Measurements from ENCODE around the gene ZNF497. TPM values are rescaled to one million over a fixed set of nuclear protein-coding genes. Genes with fewer than 3 reads are reported as not detected.

ZNF497 gene
- total and polyA plus RNA-seq, 10 of the 15 experiments (the other 5 are each of a cell fraction or from before 2014, with no cell fraction given), result 0.09 to 0.82 (median 0.28) TPM

DNA sequence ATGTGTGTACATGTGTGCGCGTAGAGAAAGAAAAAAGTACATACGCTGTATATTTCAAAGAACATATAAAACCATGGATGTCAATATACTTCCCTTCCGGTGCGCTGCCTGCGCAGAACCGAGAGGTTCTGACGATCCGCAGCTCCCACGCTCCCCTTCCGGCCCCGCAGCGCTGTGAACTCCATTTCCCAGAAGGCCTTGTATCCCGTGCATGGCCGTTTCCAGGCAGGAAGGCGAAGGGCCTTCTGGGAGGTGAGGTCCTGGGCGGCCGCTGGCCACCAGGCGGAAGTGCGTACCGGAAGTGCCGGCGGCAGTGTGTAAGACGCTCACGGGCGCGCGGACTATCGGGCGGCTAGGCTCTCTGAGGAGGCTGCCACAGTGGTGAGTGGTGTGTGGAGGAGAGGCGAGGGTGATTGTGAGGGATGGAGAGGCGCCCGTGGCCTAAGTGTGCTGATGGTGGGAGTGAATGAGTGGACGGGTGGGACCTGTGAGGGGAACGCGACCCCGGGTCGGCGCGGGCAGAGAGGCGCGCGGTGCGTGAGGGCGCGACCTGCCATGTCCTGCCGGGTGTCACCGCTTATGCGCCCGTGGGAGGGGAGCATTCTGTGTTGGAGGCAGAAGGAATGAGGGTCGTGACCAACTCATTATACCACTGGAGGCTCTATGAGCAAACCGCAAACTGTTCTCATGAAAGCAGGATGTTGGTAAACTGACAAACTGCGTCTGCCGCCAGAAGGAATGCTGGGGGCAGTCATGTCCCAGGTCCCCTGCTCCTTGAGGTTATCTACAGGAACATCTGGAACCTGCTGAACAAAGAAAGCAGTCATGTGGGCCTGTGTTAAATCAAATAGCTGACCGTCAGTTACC lies 57.3 kb downstream of the ZNF497 start, which contains the start of gene ERVK3-1 (continued):
- TF ChIP-seq, protein P1, sequence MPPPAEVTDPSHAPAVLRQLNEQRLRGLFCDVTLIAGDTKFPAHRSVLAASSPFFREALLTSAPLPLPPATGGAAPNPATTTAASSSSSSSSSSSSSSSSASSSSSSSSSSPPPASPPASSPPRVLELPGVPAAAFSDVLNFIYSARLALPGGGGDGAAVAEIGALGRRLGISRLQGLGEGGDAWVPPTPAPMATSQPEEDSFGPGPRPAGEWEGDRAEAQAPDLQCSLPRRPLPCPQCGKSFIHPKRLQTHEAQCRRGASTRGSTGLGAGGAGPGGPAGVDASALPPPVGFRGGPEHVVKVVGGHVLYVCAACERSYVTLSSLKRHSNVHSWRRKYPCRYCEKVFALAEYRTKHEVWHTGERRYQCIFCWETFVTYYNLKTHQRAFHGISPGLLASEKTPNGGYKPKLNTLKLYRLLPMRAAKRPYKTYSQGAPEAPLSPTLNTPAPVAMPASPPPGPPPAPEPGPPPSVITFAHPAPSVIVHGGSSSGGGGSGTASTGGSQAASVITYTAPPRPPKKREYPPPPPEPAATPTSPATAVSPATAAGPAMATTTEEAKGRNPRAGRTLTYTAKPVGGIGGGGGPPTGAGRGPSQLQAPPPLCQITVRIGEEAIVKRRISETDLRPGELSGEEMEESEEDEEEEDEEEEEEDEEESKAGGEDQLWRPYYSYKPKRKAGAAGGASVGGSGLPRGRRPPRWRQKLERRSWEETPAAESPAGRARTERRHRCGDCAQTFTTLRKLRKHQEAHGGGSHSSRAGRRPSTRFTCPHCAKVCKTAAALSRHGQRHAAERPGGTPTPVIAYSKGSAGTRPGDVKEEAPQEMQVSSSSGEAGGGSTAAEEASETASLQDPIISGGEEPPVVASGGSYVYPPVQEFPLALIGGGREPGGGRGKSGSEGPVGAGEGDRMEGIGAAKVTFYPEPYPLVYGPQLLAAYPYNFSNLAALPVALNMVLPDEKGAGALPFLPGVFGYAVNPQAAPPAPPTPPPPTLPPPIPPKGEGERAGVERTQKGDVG (CRISPR knock-in tag; IDR thresholded peaks at IDR 0.05), result no peak
- TF ChIP-seq MYB (IDR thresholded peaks at IDR 0.05; ENCODE audit: borderline replicate concordance, low read depth, low read length) (no peak), IRF4 (IDR thresholded peaks at IDR 0.05; ENCODE audit: low read depth, low read length) (0 out of 2 replicates have a peak, but pooled peaks have one; percentile 37), POLR2A (IDR thresholded peaks at IDR 0.05; ENCODE audit: low read depth, low read length) (peak; percentile 100), IKZF1 (conservative IDR thresholded peaks at IDR 0.05) (peak; percentile 98), POLR2AphosphoS2 (IDR thresholded peaks at IDR 0.05; ENCODE audit: low read depth, low read length) (peak; percentile 96), DPF2 (IDR thresholded peaks at IDR 0.05) (0 out of 2 replicates have a peak, but pooled peaks have one; percentile 39), NR2F1 (conservative IDR thresholded peaks at IDR 0.05) (peak; percentile 87), LARP7 (IDR thresholded peaks at IDR 0.05) (peak; percentile 75; the same call in 1 of the 2 replicates), WRNIP1 (IDR thresholded peaks at IDR 0.05; ENCODE audit: borderline replicate concordance, low read depth, low read length) (no peak), MTA3 (IDR thresholded peaks at IDR 0.05; ENCODE audit: borderline replicate concordance, low read length) (no peak), GATAD2B (conservative IDR thresholded peaks at IDR 0.05; ENCODE audit: low read depth) (peak; percentile 63; the same call in 1 of the 2 replicates), ATF7 (IDR thresholded peaks at IDR 0.05; ENCODE audit: low read depth) (peak; percentile 52; the same call in 1 of the 2 replicates), FOXM1 (IDR thresholded peaks at IDR 0.05; ENCODE audit: low read depth, low read length) (no peak), NFIC (IDR thresholded peaks at IDR 0.05; ENCODE audit: low read depth, low read length) (no peak; the same call in 1 of the 2 replicates), MEF2B (IDR thresholded peaks at IDR 0.05; ENCODE audit: partially characterized antibody, poor library complexity, severe bottlenecking) (no peak), SRF (IDR thresholded peaks at IDR 0.05; ENCODE audit: low read depth in 2 of 2, low read length in 2 of 2) (0 out of 4 replicates have a peak, but pooled peaks of 1 of the 2 experiments have one; percentile 58), CREM (IDR thresholded peaks at IDR 0.05; ENCODE audit: low read depth) (peak; percentile 95), CHD2 (IDR thresholded peaks at IDR 0.05; ENCODE audit: borderline replicate concordance, low read depth, low read length) (peak; percentile 76), TCF3 (IDR thresholded peaks at IDR 0.05; ENCODE audit: borderline replicate concordance, insufficient read depth, low read depth, low read length) (peak; percentile 44; the same call in 1 of the 2 replicates), BMI1 (IDR thresholded peaks at IDR 0.05; ENCODE audit: borderline replicate concordance) (no peak), BRCA1 (IDR thresholded peaks at IDR 0.05; ENCODE audit: low read depth, low read length) (no peak), PAX5 (IDR thresholded peaks at IDR 0.05; ENCODE audit: borderline replicate concordance, low read depth, low read length) (no peak), EZH2 (IDR thresholded peaks at IDR 0.05; ENCODE audit: borderline replicate concordance, control insufficient read depth, low read depth, low read length) (no peak)
- TF ChIP-seq, protein P2, sequence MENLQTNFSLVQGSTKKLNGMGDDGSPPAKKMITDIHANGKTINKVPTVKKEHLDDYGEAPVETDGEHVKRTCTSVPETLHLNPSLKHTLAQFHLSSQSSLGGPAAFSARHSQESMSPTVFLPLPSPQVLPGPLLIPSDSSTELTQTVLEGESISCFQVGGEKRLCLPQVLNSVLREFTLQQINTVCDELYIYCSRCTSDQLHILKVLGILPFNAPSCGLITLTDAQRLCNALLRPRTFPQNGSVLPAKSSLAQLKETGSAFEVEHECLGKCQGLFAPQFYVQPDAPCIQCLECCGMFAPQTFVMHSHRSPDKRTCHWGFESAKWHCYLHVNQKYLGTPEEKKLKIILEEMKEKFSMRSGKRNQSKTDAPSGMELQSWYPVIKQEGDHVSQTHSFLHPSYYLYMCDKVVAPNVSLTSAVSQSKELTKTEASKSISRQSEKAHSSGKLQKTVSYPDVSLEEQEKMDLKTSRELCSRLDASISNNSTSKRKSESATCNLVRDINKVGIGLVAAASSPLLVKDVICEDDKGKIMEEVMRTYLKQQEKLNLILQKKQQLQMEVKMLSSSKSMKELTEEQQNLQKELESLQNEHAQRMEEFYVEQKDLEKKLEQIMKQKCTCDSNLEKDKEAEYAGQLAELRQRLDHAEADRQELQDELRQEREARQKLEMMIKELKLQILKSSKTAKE (IDR thresholded peaks at IDR 0.05; ENCODE audit: low read depth, poor library complexity, severe bottlenecking), result no peak
- TF ChIP-seq, protein P3, sequence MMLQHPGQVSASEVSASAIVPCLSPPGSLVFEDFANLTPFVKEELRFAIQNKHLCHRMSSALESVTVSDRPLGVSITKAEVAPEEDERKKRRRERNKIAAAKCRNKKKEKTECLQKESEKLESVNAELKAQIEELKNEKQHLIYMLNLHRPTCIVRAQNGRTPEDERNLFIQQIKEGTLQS (IDR thresholded peaks at IDR 0.05; ENCODE audit: borderline replicate concordance, extremely low read depth, low read depth, low read length), result no peak

Data from GM12878 (cell line).